OCI-LY3 (cell line): ENCODE results near the gene C2orf80.

ENCODE experiments used
- CTCF ChIP-seq: fragments of 200-600, 300-600 bp; sonication (generic); IDR thresholded peaks from 2 replicates; pipeline ENCODE4 v1.5.1; 2014; ENCODE audit warnings: antibody characterized with exemption, low read length, low read depth
- EZH2phosphoT487 ChIP-seq: fragments of 200-600 bp; shearing (Covaris generic); IDR thresholded peaks from 2 replicates; pipeline ENCODE4 v1.6.1; 2018; ENCODE audit warnings: antibody characterized with exemption, mixed run types, low read depth

DNA sequence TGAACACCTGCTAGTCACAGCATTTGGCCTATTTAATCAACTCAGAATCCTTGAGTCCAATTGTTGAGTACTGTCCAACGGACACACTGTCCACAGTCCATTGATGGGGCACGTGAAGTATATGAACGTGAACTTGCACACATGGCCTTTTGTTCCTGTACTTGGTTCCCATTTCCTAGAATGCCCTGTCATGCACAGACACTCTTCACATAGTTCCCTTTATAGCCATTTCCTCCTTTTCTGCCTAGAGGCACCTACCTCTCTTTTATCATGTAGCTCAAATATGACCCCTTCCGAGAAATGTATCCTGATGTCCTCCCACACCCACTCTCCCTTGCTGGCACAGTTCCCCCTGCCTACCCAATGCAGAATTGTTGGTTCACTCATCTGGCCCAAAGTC, 17.7 kb downstream of the C2orf80 start:
- no peak for TF ChIP-seq CTCF
- TF ChIP-seq EZH2phosphoT487 = no peak
